ENCODE results near the gene DPP6.

DPP6 gene

GRCh38 chr7:154578336-154578735 lies 526.1 kb downstream of the DPP6 start:
- H3K4me3 ChIP-seq (ENCODE audit: low read depth, low read length), result no peak overlapping the region
- TF ChIP-seq, protein P1, sequence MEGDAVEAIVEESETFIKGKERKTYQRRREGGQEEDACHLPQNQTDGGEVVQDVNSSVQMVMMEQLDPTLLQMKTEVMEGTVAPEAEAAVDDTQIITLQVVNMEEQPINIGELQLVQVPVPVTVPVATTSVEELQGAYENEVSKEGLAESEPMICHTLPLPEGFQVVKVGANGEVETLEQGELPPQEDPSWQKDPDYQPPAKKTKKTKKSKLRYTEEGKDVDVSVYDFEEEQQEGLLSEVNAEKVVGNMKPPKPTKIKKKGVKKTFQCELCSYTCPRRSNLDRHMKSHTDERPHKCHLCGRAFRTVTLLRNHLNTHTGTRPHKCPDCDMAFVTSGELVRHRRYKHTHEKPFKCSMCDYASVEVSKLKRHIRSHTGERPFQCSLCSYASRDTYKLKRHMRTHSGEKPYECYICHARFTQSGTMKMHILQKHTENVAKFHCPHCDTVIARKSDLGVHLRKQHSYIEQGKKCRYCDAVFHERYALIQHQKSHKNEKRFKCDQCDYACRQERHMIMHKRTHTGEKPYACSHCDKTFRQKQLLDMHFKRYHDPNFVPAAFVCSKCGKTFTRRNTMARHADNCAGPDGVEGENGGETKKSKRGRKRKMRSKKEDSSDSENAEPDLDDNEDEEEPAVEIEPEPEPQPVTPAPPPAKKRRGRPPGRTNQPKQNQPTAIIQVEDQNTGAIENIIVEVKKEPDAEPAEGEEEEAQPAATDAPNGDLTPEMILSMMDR (IDR thresholded peaks at IDR 0.05; ENCODE audit: low read depth, low read length), result no peak

DNA sequence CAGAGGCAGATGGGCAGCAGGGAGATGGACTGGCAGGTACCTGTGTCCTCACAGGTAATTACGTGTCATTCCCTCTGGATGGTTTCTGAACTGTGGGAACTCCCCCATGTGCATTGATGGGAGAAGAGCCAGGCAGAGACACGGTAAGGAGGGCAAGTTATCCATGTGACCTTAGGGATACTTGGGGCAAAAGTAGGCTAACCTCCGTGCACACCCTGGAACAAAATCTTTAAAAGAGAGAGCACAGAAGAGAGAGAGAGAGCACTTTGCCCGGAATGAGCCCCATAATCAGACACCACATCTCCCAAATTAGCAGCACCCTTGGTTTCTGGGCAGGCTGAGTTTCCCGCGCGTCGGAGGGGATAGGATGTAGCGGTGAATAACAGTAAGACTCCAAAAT lies 527.5 kb downstream of the DPP6 start:
- TF ChIP-seq, protein P1 (IDR thresholded peaks at IDR 0.05; ENCODE audit: low read depth, low read length), result no peak
- no peak overlapping the region for H3K4me3 ChIP-seq (ENCODE audit: low read depth, low read length)

DNA sequence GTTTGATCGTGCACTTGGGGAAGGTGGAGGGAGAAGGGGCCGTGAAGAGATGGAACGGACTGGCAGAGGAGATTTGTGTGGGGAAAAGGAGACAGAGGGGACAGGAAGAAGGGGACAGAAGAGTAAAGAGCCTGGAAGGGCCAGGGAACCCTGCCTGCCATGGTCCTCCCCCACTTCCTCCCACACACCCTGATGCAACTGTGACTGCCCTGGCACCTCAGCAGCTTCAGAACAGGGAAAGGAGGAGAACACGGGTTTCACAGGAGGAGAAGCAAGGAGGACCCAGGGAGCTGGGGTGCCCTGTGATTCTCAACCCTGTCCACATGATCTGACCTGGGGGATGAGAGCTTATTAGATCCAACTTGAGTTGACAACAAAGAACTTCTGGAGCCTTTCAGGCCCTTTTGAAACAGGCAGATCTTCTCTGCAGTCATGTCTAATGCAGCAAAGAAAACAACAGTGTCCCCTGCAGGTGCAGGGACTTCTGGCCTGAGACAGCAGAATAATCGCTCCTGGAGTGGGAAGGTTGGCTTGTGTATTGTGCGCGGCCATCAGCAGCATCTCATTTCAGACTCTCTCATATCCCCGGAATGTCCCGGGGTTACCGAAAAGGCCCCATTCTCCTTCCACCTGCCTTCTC lies 529.2 kb downstream of the DPP6 start:
- no peak overlapping the region for H3K4me3 ChIP-seq (ENCODE audit: low read depth, low read length)
- TF ChIP-seq, protein P1 (IDR thresholded peaks at IDR 0.05; ENCODE audit: low read depth, low read length), result no peak

GRCh38 chr7:154583454-154583853 lies 531.3 kb downstream of the DPP6 start:
- H3K4me3 ChIP-seq (ENCODE audit: low read depth, low read length), result no peak overlapping the region
- TF ChIP-seq, protein P1 (IDR thresholded peaks at IDR 0.05; ENCODE audit: low read depth, low read length), result no peak

GRCh38 chr7:154584352-154585252 lies 532.4 kb downstream of the DPP6 start:
- no peak overlapping the region for H3K4me3 ChIP-seq (ENCODE audit: low read depth, low read length)
- TF ChIP-seq, protein P1 (IDR thresholded peaks at IDR 0.05; ENCODE audit: low read depth, low read length), result no peak

DNA sequence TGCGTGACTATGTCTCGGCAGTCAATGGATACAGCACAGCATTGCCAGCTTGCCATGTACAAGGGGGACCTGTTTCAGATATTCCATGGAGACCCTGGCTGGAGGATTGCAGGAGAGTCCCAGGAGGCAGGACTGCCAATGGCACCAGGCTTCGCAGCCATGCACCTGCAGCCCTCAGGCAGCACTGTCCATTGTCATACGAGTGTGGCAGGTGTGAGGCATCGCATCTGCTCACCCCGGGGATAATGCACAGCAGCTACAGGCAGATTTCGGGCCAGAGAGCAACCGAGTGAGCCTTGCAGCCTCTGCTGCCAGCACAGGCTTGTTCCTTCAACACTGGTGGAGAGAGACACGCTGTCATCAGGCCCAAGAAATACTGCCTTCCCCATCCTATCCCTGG lies 535.6 kb downstream of the DPP6 start:
- H3K4me3 ChIP-seq (ENCODE audit: low read depth, low read length), result no peak overlapping the region
- TF ChIP-seq, protein P1 (IDR thresholded peaks at IDR 0.05; ENCODE audit: low read depth, low read length), result no peak

DNA sequence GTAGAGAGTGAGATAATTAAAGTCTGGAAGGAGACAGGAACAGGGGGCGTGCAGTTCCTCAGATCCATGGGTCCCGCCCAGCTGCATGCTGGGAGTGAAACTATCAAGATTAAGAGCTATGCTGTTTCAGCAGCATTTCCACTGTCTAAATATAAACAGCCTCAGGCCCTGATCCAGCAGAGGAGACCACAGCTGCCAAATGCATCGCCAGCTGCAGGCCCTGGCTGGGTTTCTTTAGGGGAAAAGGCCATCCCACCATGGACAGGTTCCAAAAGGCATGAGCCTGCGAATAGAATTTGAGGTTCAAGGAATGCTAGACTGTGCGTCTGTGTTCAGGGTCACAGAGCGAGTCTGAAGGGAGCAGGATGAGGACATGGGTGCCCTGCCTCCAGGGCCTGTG lies 539.3 kb downstream of the DPP6 start:
- TF ChIP-seq, protein P1 (IDR thresholded peaks at IDR 0.05; ENCODE audit: low read depth, low read length), result no peak
- H3K4me3 ChIP-seq (ENCODE audit: low read depth, low read length), result no peak overlapping the region
